Measurements from ENCODE around the gene PRKAR2B. TPM values are rescaled to one million over a fixed set of nuclear protein-coding genes. Genes with fewer than 3 reads are reported as not detected.
"Not testable (repeated sequence)": the region's sequence is repeated elsewhere in the genome, so short reads cannot be mapped to it uniquely, and the experiment has no call there.

PRKAR2B gene
- total RNA-seq, 1 experiment from 2014 or later, result 0.06 TPM

- no peak for DNase-seq (ENCODE audit: low read depth)
Observed at GRCh38 chr7:107118109-107118900, 73.8 kb downstream of the PRKAR2B start.

GRCh38 chr7:107119376-107120105, 75.0 kb downstream of the PRKAR2B start:
- DNase-seq (ENCODE audit: low read depth), result no peak

- DNase-seq (ENCODE audit: low read depth), result no peak
Observed at GRCh38 chr7:107122486-107122911, 78.0 kb downstream of the PRKAR2B start.

GRCh38 chr7:107123392-107123791, 78.9 kb downstream of the PRKAR2B start:
- DNase-seq (ENCODE audit: low read depth), result no peak

- DNase-seq (ENCODE audit: low read depth), result no peak
Observed at GRCh38 chr7:107125475-107125874, 81.0 kb downstream of the PRKAR2B start.

GRCh38 chr7:107128217-107128616, 83.7 kb downstream of the PRKAR2B start:
- no peak for DNase-seq (ENCODE audit: low read depth)

- no peak for DNase-seq (ENCODE audit: low read depth)
Observed at GRCh38 chr7:107128748-107129147, 84.2 kb downstream of the PRKAR2B start.

GRCh38 chr7:107130487-107131220, 86.1 kb downstream of the PRKAR2B start:
- no peak for DNase-seq (ENCODE audit: low read depth)

- no peak for DNase-seq (ENCODE audit: low read depth)
Observed at GRCh38 chr7:107133396-107133795, 88.9 kb downstream of the PRKAR2B start.

- DNase-seq (ENCODE audit: low read depth), result no peak
Observed at GRCh38 chr7:107138696-107139420, 94.4 kb downstream of the PRKAR2B start.

- not testable (repeated sequence) for DNase-seq (ENCODE audit: low read depth)
Observed at GRCh38 chr7:107143875-107144274, 99.4 kb downstream of the PRKAR2B start.

- DNase-seq (ENCODE audit: low read depth), result no peak
Observed at GRCh38 chr7:107145067-107145838, 100.7 kb downstream of the PRKAR2B start.

- peak; percentile 36 for DNase-seq (ENCODE audit: low read depth)
Observed at GRCh38 chr7:107147464-107148393, 103.2 kb downstream of the PRKAR2B start.

- DNase-seq (ENCODE audit: low read depth), result no peak
Observed at GRCh38 chr7:107148721-107149120, 104.2 kb downstream of the PRKAR2B start.

GRCh38 chr7:107149863-107150262, 105.4 kb downstream of the PRKAR2B start:
- DNase-seq (ENCODE audit: low read depth), result no peak

GRCh38 chr7:107150375-107151073, 106.0 kb downstream of the PRKAR2B start:
- peak; percentile 69 for DNase-seq (ENCODE audit: low read depth)

- DNase-seq (ENCODE audit: low read depth), result no peak
Observed at GRCh38 chr7:107151538-107151937, 107.0 kb downstream of the PRKAR2B start.

- peak; percentile 42 for DNase-seq (ENCODE audit: low read depth)
Observed at GRCh38 chr7:107152011-107152410, 107.5 kb downstream of the PRKAR2B start.

- no peak for DNase-seq (ENCODE audit: low read depth)
Observed at GRCh38 chr7:107154826-107155225, 110.3 kb downstream of the PRKAR2B start.
